HG03064 (cell line): ENCODE results near the gene CCDC70.

Source experiments
- ATAC-seq: cut with Tn5 transposase; IDR thresholded peaks from one replicate; pipeline ENCODE4 v1.9.1; 2021; ENCODE audit warnings: low read depth; ENCODE audit not compliant: unreplicated experiment

The CCDC70 gene

GRCh38 chr13:51856027-51856736 lies 5.6 kb upstream of the CCDC70 start:
- no peak for ATAC-seq

DNA sequence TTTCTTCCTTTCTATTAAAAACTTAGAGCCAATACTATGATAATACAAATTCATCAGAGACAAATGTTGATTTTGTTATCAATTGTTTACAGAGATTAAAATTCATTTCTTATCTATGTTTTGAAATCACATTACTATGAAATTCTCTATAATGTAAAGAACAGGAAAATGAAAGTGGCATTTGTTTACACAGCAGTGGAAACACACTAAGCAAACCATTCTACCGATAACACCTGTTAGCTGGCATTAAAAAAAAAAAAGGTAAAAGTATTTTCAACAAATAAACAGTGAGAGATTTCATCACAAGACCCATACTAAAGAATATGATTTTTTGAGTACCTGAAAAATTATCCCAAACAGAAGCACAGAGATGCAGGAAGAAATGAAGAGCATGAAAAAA lies 4.8 kb upstream of the CCDC70 start:
- ATAC-seq, result no peak

GRCh38 chr13:51858433-51859247 lies 3.1 kb upstream of the CCDC70 start:
- no peak for ATAC-seq

- no peak for ATAC-seq
Measured at GRCh38 chr13:51862957-51863356, 1.2 kb downstream of the CCDC70 start.

GRCh38 chr13:51865838-51866237 lies 4.1 kb downstream of the CCDC70 start:
- no peak for ATAC-seq

DNA sequence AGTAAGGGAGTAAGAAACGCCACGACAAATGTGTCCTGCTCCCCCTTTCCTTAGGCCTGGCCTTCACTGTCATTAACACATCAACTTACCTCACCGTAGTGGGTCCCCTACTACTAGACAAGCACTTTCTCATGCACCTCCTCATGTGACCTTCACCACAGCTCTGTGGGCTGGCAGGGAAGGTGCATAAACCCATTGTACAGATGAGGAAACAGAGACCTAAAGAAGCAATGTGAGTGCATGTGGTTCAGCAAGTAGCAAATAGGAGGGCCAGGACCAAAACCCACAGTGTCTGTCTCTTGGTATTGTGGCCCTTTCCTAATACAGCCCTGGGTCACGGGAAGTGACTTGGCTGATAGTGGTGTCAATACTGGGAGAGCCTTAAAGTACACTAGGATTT lies 5.3 kb downstream of the CCDC70 start:
- no peak for ATAC-seq

- ATAC-seq, result no peak
Measured at GRCh38 chr13:51869916-51870315, 8.1 kb downstream of the CCDC70 start.

- no peak for ATAC-seq
Measured at GRCh38 chr13:51870616-51871015, 8.8 kb downstream of the CCDC70 start.

GRCh38 chr13:51873117-51873798 lies 11.5 kb downstream of the CCDC70 start:
- no peak for ATAC-seq

DNA sequence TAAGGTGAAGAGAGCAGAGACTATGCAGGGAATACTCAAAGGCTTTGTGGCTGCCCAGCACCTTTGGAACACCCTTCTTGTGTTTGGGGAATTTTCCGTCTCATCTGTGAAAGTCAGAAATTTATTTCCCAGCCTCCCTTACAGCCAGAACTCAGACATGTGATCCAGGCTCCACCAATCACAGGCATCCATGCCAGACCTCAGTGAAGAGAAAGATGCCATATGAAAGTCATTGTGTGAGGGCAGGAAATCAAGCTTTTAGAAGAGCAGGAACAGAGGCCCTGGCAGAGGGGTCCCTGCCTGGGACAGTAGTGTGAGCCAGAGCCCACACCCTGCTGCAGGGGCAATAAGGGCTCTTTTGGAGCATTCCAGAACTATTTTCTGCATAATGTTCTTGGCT lies 12.1 kb downstream of the CCDC70 start:
- ATAC-seq, result no peak

DNA sequence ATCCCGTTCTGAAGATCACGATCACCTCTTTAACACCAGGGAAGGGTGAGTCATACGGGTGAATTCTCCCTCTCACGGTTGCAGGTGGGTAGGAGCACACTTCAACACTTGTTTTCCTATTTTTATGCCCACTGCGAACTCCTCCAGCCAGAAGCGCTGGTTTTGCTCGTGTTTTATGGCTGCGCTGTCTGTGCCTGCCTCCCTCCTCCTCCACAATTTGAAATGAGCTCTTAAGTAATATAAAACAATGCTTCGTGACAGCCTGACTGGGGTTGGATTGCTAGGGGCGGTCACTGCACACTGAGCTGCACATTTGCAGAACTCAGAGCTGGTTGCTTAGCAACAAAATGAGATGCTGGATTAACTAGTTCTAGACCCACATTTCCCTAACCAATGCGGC lies 12.9 kb downstream of the CCDC70 start:
- ATAC-seq, result no peak

- ATAC-seq, result no peak
Measured at GRCh38 chr13:51879133-51879532, 17.4 kb downstream of the CCDC70 start.

- no peak for ATAC-seq
Measured at GRCh38 chr13:51881296-51881695, 19.5 kb downstream of the CCDC70 start.

- ATAC-seq, result no peak
Measured at GRCh38 chr13:51882570-51883225, 20.9 kb downstream of the CCDC70 start.

GRCh38 chr13:51883226-51883600 lies 21.4 kb downstream of the CCDC70 start:
- no peak for ATAC-seq

DNA sequence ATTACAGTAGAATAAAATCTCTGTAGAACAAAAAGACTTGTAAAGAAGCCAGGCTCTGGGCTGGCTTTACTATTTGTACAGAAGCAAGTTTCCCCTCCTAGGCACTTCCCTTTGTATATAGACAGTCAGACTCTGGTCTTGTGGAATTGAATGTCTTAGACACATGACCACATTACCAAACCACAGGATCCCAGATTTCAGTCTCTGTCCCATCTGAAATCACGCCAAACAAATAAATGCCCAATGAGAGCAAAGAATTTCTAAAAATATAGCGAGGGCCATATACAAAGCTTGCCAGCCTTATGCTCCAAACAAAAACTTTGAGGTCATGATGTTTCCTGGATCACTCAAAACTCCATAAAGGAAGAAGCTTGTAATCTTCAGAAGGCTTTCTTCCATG lies 23.9 kb downstream of the CCDC70 start:
- no peak for ATAC-seq

GRCh38 chr13:51887468-51887867 lies 25.7 kb downstream of the CCDC70 start:
- ATAC-seq, result no peak

DNA sequence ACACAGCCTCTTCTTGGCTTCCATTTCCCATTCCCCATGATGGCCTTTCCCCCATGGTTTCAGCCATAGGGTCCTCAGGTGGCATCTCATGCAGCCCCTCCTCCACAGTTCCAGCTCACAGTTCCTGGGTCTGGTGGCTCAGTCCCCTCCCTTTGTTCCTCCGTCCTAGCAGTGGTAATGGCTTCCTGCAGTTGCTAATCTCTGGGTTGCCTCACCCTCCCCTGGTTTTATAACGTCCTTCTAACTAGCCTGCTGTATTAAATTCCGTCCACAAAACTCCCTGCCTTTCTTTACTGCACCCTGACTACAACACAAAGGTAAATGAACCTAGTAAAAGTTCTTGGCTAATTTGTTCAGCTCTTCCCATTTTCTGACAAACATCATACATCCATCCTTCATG lies 30.9 kb downstream of the CCDC70 start:
- no peak for ATAC-seq

DNA sequence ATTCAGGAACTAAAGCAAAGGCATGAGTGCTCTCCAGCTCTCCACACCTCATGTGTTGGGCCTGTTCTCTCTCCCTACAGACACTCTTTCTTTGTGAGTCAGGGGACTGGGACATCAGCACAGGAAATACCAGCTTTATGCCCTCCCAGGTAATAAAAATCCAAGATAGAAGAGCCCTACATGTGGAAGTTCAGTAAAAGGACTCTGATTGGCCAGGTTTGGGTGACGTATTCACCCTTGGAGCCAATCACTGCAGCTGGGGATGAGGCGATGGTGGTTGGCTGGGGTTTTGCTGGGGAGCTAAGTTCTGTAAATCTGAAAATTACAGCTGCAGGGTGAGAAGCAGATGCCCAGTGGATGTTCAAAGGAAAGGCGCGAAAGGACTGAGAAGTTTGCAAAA lies 32.5 kb downstream of the CCDC70 start:
- ATAC-seq, result no peak

GRCh38 chr13:51895906-51896888 lies 34.4 kb downstream of the CCDC70 start:
- ATAC-seq, result no peak
